Measurements from ENCODE around the gene ELF3.

The ELF3 gene

DNA sequence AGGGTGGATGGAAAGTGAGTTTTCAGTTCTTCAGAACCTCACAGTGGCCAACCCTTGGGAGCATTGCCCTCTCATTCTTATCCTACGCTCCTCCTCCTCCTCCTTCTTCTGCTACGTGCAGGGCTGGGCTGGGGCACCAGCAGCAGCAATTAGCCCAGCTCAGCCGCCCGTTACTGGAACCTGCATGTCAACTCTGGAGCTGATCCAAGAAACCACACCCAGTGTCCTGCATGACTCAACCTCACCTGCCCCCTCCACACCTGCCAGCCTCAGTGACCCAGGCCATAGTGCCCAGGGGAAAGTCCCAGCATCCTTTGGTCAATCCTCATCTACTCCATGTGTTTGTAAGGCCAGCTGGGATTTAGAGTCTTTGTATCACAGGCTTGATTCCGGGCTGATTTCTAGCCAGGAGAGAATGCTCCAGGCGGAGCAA, 12.6 kb downstream of the ELF3 start:
- no peak overlapping the region for H3K4me3 ChIP-seq (ENCODE audit: low read depth, low read length, poor library complexity, severe bottlenecking)
- H3F3A ChIP-seq (ENCODE audit: insufficient read depth, low read length) = no peaks in the 10 kb centered on the region
- H3K36me3 ChIP-seq (ENCODE audit: insufficient read depth, low read length) = no peaks in the 10 kb centered on the region
- no peaks in the 10 kb centered on the region for H4K20me1 ChIP-seq (ENCODE audit: insufficient read depth, low read length)
- H3K9me2 ChIP-seq (ENCODE audit: low read depth, low read length) = no peaks in the 10 kb centered on the region
- no peak overlapping the region for H3K4me2 ChIP-seq (ENCODE audit: low read length)
- no peaks in the 10 kb centered on the region for H3K79me2 ChIP-seq (ENCODE audit: insufficient read depth, low read length)
- no peaks in the 10 kb centered on the region for H3K27me3 ChIP-seq (ENCODE audit: insufficient read depth, low read length)
- H3K27ac ChIP-seq (ENCODE audit: low read depth, low read length, poor library complexity, severe bottlenecking) = no peak overlapping the region
- no peak overlapping the region for H3K9ac ChIP-seq (ENCODE audit: low read length)
- H2AFZ ChIP-seq (ENCODE audit: low read length) = no peak overlapping the region
- H3K4me1 ChIP-seq (ENCODE audit: insufficient read depth, low read length, severe bottlenecking) = no peaks in the 10 kb centered on the region
- H3K9me3 ChIP-seq (ENCODE audit: low read length) = no peaks in the 10 kb centered on the region
- TF ChIP-seq, protein P1, sequence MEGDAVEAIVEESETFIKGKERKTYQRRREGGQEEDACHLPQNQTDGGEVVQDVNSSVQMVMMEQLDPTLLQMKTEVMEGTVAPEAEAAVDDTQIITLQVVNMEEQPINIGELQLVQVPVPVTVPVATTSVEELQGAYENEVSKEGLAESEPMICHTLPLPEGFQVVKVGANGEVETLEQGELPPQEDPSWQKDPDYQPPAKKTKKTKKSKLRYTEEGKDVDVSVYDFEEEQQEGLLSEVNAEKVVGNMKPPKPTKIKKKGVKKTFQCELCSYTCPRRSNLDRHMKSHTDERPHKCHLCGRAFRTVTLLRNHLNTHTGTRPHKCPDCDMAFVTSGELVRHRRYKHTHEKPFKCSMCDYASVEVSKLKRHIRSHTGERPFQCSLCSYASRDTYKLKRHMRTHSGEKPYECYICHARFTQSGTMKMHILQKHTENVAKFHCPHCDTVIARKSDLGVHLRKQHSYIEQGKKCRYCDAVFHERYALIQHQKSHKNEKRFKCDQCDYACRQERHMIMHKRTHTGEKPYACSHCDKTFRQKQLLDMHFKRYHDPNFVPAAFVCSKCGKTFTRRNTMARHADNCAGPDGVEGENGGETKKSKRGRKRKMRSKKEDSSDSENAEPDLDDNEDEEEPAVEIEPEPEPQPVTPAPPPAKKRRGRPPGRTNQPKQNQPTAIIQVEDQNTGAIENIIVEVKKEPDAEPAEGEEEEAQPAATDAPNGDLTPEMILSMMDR (IDR thresholded peaks at IDR 0.05; ENCODE audit: low read length) = no peak
- TF ChIP-seq EZH2 (IDR thresholded peaks at IDR 0.05; ENCODE audit: borderline replicate concordance, low read length) = no peak

DNA sequence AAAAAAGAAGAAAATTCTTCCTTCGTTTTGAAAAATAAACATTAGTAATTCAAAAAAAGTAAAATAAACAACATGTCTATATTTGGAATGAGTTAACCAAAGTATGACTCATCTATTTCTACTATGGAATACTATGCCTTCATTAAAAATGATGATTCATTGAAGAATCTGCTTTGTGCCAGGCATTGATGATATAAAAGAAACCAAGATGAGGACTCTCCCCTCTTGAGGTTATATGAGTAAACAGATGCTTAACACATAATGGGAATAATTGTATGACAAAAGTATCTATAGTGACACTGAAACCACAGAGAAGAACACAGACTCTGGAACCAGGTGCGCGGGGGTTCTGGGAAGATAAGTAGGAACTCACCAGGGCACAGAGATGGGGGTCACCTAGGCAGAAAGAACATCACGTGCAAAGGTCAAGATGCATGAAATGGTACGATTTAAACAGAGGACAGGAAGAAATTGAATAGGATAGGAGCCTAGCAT, 18.8 kb downstream of the ELF3 start:
- Histone ChIP-seq H3K27ac (ENCODE audit: low read depth, low read length, poor library complexity, severe bottlenecking) (no peak overlapping the region), H3K79me2 (ENCODE audit: insufficient read depth, low read length) (no peaks in the 10 kb centered on the region), H3K9me2 (ENCODE audit: low read depth, low read length) (no peaks in the 10 kb centered on the region), H3K9me3 (ENCODE audit: low read length) (no peaks in the 10 kb centered on the region), H3K27me3 (ENCODE audit: insufficient read depth, low read length) (no peaks in the 10 kb centered on the region), H3K4me2 (ENCODE audit: low read length) (no peak overlapping the region), H4K20me1 (ENCODE audit: insufficient read depth, low read length) (no peaks in the 10 kb centered on the region), H2AFZ (ENCODE audit: low read length) (no peak overlapping the region), H3K4me1 (ENCODE audit: insufficient read depth, low read length, severe bottlenecking) (no peaks in the 10 kb centered on the region), H3K36me3 (ENCODE audit: insufficient read depth, low read length) (no peaks in the 10 kb centered on the region), H3F3A (ENCODE audit: insufficient read depth, low read length) (no peaks in the 10 kb centered on the region), H3K4me3 (ENCODE audit: low read depth, low read length, poor library complexity, severe bottlenecking) (no peak overlapping the region), H3K9ac (ENCODE audit: low read length) (no peak overlapping the region)
- TF ChIP-seq, protein P1 (IDR thresholded peaks at IDR 0.05; ENCODE audit: low read length) = no peak
- TF ChIP-seq EZH2 (IDR thresholded peaks at IDR 0.05; ENCODE audit: borderline replicate concordance, low read length) = no peak

DNA sequence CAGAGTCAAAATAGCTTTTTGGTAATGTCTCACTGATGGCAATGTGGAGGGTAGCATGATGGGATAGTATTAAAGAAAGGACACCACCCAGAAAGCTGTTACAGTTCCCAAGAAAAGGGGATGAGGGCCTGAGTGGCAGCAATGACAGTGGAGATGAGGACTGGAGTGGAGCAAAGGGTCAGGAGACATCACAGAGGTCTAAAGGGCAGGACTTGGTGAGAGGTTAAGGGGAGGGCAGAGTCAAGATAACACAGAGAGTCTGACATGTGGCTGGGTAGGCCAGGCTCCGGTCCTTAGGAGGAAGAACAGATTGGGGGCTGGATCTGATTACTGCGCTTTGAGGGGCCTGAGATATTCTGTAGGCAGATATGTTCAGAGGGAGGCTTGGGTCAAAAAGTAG, 19.3 kb downstream of the ELF3 start:
- Histone ChIP-seq H3F3A (ENCODE audit: insufficient read depth, low read length) (no peaks in the 10 kb centered on the region), H2AFZ (ENCODE audit: low read length) (no peak overlapping the region), H3K4me1 (ENCODE audit: insufficient read depth, low read length, severe bottlenecking) (no peaks in the 10 kb centered on the region), H3K27ac (ENCODE audit: low read depth, low read length, poor library complexity, severe bottlenecking) (no peak overlapping the region), H3K9me3 (ENCODE audit: low read length) (no peaks in the 10 kb centered on the region), H3K79me2 (ENCODE audit: insufficient read depth, low read length) (no peaks in the 10 kb centered on the region), H3K4me2 (ENCODE audit: low read length) (no peak overlapping the region), H3K36me3 (ENCODE audit: insufficient read depth, low read length) (no peaks in the 10 kb centered on the region), H3K27me3 (ENCODE audit: insufficient read depth, low read length) (no peaks in the 10 kb centered on the region), H4K20me1 (ENCODE audit: insufficient read depth, low read length) (no peaks in the 10 kb centered on the region), H3K9ac (ENCODE audit: low read length) (no peak overlapping the region), H3K4me3 (ENCODE audit: low read depth, low read length, poor library complexity, severe bottlenecking) (no peak overlapping the region), H3K9me2 (ENCODE audit: low read depth, low read length) (no peaks in the 10 kb centered on the region)
- no peak for TF ChIP-seq EZH2 (IDR thresholded peaks at IDR 0.05; ENCODE audit: borderline replicate concordance, low read length)
- TF ChIP-seq, protein P1 (IDR thresholded peaks at IDR 0.05; ENCODE audit: low read length) = no peak
